ENCODE results near the gene GJD3. TPM values are rescaled to one million over a fixed set of nuclear protein-coding genes. Genes with fewer than 3 reads are reported as not detected.

GJD3 gene
- polyA plus RNA-seq, 3 donors = not detected

DNA sequence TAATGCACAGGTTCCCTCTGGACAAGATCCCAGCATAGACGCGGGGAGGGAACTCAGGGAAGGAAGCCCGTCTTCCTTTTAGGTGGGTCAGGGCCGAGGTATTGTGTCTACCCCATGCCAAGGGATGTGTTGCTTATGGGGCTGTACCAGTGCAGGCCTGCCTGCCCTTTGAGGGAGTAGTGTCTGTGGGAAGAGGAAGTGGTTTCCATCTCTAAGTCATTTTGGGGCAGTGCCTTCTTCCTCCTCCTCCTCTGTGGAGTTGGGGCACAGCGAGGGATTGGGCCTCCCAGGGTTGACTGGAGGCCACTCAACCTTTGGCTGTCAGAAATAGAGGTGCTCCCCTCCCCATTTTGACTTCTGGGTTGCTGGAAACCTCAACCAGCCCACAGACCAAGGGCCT lies 26.5 kb downstream of the GJD3 start:
- 0% methylated on average over 1 of the region's 5 CpGs for WGBS (ENCODE audit: insufficient coverage)
- peaks cover 0 to 4% (median 1%) of the 10 kb centered on the region in 3 donors for H3K27me3 Mint-ChIP-seq (ENCODE audit: low read depth in 3 of 3)
- Histone ChIP-seq H3K27me3 (ENCODE audit: control insufficient read depth in 2 of 2, insufficient read depth in 2 of 2, low read length in 2 of 2) (no peaks in the 10 kb centered on the region), H4K20me1 (ENCODE audit: insufficient read depth, low read length) (peaks cover 34% of the 10 kb centered on the region), H3K79me2 (ENCODE audit: insufficient read depth, low read length) (peaks cover 97% of the 10 kb centered on the region), H3K4me2 (replicated peaks; ENCODE audit: extremely low read depth, low read length, poor library complexity, severe bottlenecking) (peak overlapping the region; percentile 43), H3K4me1 (ENCODE audit: control insufficient read depth in 1 of 2, insufficient read depth in 2 of 2, low read length in 2 of 2) (peaks cover 81 to 83% of the 10 kb centered on the region in 2 donors), H3K27ac (ENCODE audit: low read depth in 1 of 2, low read length in 2 of 2) (peak overlapping the region; percentile 33 to 78), H3K9me3 (replicated peaks in 1 of 2; ENCODE audit: control insufficient read depth in 1 of 2, insufficient read depth in 1 of 2, low read length in 2 of 2) (no peaks in the 10 kb centered on the region), H2AFZ (ENCODE audit: insufficient read depth, low read depth, low read length, poor library complexity, severe bottlenecking) (no peak overlapping the region), H3K4me3 (replicated peaks in 1 of 3; ENCODE audit: low read depth in 2 of 3, low read length in 3 of 3) (peak overlapping the region in 1 of 3 experiments; percentile 54), H3K9ac (ENCODE audit: insufficient read depth, low read length, poor library complexity, severe bottlenecking) (no peak overlapping the region), H3K36me3 (replicated peaks in 1 of 2; ENCODE audit: control insufficient read depth in 1 of 2, insufficient read depth in 2 of 2, low read length in 2 of 2) (peaks cover 7 to 19% of the 10 kb centered on the region in 2 donors)
- peaks cover 38 to 62% of the 10 kb centered on the region in 2 donors for H3K36me3 Mint-ChIP-seq
- peaks cover 0 to 4% (median 0%) of the 10 kb centered on the region in 7 donors for H3K9me3 Mint-ChIP-seq
- intact Hi-C loops (cut with micrococcal nuclease) = no loop called here
- H3K4me3 Mint-ChIP-seq = peak overlapping the region; percentile 41 to 48
- peak overlapping the region; percentile 86 to 97 (median 88) for H3K27ac Mint-ChIP-seq
- DNase-seq = peak; percentile 59 to 82 (median 76)
- peaks cover 76% of the 10 kb centered on the region for H3K4me1 Mint-ChIP-seq
- TF ChIP-seq, protein P1, sequence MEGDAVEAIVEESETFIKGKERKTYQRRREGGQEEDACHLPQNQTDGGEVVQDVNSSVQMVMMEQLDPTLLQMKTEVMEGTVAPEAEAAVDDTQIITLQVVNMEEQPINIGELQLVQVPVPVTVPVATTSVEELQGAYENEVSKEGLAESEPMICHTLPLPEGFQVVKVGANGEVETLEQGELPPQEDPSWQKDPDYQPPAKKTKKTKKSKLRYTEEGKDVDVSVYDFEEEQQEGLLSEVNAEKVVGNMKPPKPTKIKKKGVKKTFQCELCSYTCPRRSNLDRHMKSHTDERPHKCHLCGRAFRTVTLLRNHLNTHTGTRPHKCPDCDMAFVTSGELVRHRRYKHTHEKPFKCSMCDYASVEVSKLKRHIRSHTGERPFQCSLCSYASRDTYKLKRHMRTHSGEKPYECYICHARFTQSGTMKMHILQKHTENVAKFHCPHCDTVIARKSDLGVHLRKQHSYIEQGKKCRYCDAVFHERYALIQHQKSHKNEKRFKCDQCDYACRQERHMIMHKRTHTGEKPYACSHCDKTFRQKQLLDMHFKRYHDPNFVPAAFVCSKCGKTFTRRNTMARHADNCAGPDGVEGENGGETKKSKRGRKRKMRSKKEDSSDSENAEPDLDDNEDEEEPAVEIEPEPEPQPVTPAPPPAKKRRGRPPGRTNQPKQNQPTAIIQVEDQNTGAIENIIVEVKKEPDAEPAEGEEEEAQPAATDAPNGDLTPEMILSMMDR (IDR thresholded peaks at IDR 0.05) = no peak

DNA sequence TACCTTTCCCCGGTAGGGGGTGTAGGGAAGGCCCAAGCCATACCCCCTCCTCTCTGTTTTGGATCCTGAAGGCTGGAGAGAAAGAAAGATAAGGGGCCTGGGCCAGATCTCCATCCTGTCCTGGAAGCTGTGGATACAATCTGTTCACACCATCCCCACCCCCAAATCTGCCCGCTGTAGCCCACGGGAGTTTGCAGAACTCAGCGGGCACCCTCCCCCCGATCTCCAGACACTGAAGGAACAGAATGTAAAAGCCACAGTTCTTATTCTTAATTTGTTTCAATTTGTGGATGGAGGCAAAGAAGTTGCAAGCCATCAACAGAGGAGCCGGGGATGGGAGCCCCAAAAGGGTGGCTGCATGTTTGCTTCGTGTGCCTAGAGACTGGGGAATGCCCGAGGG lies 27.2 kb downstream of the GJD3 start:
- H4K20me1 ChIP-seq (ENCODE audit: insufficient read depth, low read length) = peaks cover 26% of the 10 kb centered on the region
- H3K9me3 Mint-ChIP-seq = peaks cover 0 to 4% (median 0%) of the 10 kb centered on the region in 7 donors
- peak overlapping the region in 1 of 2 donors; percentile 48 for H3K4me3 Mint-ChIP-seq
- peak overlapping the region; percentile 82 to 97 (median 88) for H3K27ac Mint-ChIP-seq
- peaks cover 7 to 14% of the 10 kb centered on the region in 2 donors for H3K36me3 ChIP-seq (replicated peaks in 1 of 2; ENCODE audit: control insufficient read depth in 1 of 2, insufficient read depth in 2 of 2, low read length in 2 of 2)
- H3K4me2 ChIP-seq (replicated peaks; ENCODE audit: extremely low read depth, low read length, poor library complexity, severe bottlenecking) = peak overlapping the region; percentile 43
- intact Hi-C loops (cut with micrococcal nuclease) = no loop called here
- H3K27me3 ChIP-seq (ENCODE audit: control insufficient read depth in 2 of 2, insufficient read depth in 2 of 2, low read length in 2 of 2) = no peaks in the 10 kb centered on the region
- peaks cover 87 to 88% of the 10 kb centered on the region in 2 donors for H3K4me1 ChIP-seq (ENCODE audit: control insufficient read depth in 1 of 2, insufficient read depth in 2 of 2, low read length in 2 of 2)
- no peak for DNase-seq
- H3K9me3 ChIP-seq (replicated peaks in 1 of 2; ENCODE audit: control insufficient read depth in 1 of 2, insufficient read depth in 1 of 2, low read length in 2 of 2) = no peaks in the 10 kb centered on the region
- H3K79me2 ChIP-seq (ENCODE audit: insufficient read depth, low read length) = peaks cover 97% of the 10 kb centered on the region
- H3K27me3 Mint-ChIP-seq (ENCODE audit: low read depth in 3 of 3) = peaks cover 0 to 4% (median 1%) of the 10 kb centered on the region in 3 donors
- peak overlapping the region in 1 of 3 experiments; percentile 54 for H3K4me3 ChIP-seq (replicated peaks in 1 of 3; ENCODE audit: low read depth in 2 of 3, low read length in 3 of 3)
- peaks cover 83% of the 10 kb centered on the region for H3K4me1 Mint-ChIP-seq
- WGBS (ENCODE audit: insufficient coverage) = 79% methylated on average over 2 of the region's 8 CpGs
- no peak overlapping the region for H2AFZ ChIP-seq (ENCODE audit: insufficient read depth, low read depth, low read length, poor library complexity, severe bottlenecking)
- H3K36me3 Mint-ChIP-seq = peaks cover 41 to 63% of the 10 kb centered on the region in 2 donors
- H3K27ac ChIP-seq (ENCODE audit: low read depth in 1 of 2, low read length in 2 of 2) = peak overlapping the region; percentile 33 to 78
- TF ChIP-seq, protein P1 (IDR thresholded peaks at IDR 0.05) = no peak
- H3K9ac ChIP-seq (ENCODE audit: insufficient read depth, low read length, poor library complexity, severe bottlenecking) = no peak overlapping the region

Measured in CD14-positive monocyte (primary cell).